K562 (cell line): Measurements from ENCODE around the gene PIK3C2B. TPM values are rescaled to one million over a fixed set of nuclear protein-coding genes. Genes with fewer than 3 reads are reported as not detected.
A peak's percentile ranks its signal among the peaks of the same experiment; 100 is the strongest.

Experiments used
- ATF4 ChIP-seq: fragments of 450-650 bp; formaldehyde crosslinking; IDR thresholded peaks from 2 replicates; pipeline ENCODE4 v1.4.0; 2022; ENCODE audit warnings: mild to moderate bottlenecking, moderate library complexity
- ETS2 ChIP-seq: IDR thresholded peaks from 2 replicates; pipeline ENCODE4 v1.6.1; 2016; ENCODE audit warnings: borderline replicate concordance, missing genetic modification characterization, mild to moderate bottlenecking, moderate library complexity, missing compliant biosample characterization; ENCODE audit not compliant: poor library complexity, severe bottlenecking
- FOXO4 ChIP-seq: fragments of 450-650 bp; formaldehyde crosslinking; IDR thresholded peaks from 2 replicates; pipeline ENCODE4 v1.4.0; 2020; ENCODE audit warnings: mild to moderate bottlenecking, moderate library complexity
- GABPB2 ChIP-seq: fragments of 250-450 bp; sonication (Bioruptor Pico); conservative IDR thresholded peaks from 2 replicates; pipeline ENCODE4 v1.5.1; 2021; ENCODE audit warnings: mild to moderate bottlenecking
- GTF2E2 ChIP-seq: fragments of 200-800 bp; sonication (Bioruptor generic); IDR thresholded peaks from 2 replicates; pipeline ENCODE4 v1.6.1; 2016; ENCODE audit warnings: missing genetic modification characterization, missing compliant biosample characterization
- HMG20A ChIP-seq: fragments of 450-650 bp; formaldehyde crosslinking; conservative IDR thresholded peaks from 2 replicates; pipeline ENCODE4 v1.4.0; 2020; ENCODE audit warnings: mild to moderate bottlenecking, mixed read lengths
- L3MBTL2 ChIP-seq: fragments of 450-650 bp; IDR thresholded peaks from 2 replicates; pipeline ENCODE4 v1.6.1; 2016; ENCODE audit warnings: mild to moderate bottlenecking, moderate library complexity
- MCM7 ChIP-seq, 2 experiments: fragments of 450-650 bp; IDR thresholded peaks; 2 replicates each; pipeline ENCODE4 v1.6.1; 2016 to 2018
- MTA1 ChIP-seq: fragments of 450-650 bp; IDR thresholded peaks from 2 replicates; pipeline ENCODE4 v1.6.1; 2017; ENCODE audit warnings: borderline replicate concordance
- NR1H2 ChIP-seq: sonication (generic); formaldehyde crosslinking; IDR thresholded peaks from 2 replicates; pipeline ENCODE4 v1.4.0; 2020; ENCODE audit warnings: mild to moderate bottlenecking, missing genetic modification reagents
- PHB ChIP-seq: fragments of 250-450 bp; sonication (Bioruptor Pico); IDR thresholded peaks from 2 replicates; pipeline ENCODE4 v1.5.0; 2021
- POLR2AphosphoS2 ChIP-seq: IDR thresholded peaks from 2 replicates; pipeline ENCODE4 v1.6.1; 2012; ENCODE audit warnings: low read length, improper control_type of control experiment
- U2AF1 ChIP-seq: fragments of 200-400 bp; formaldehyde crosslinking; optimal IDR thresholded peaks from 2 replicates; pipeline ENCODE3; 2017; ENCODE audit warnings: mild to moderate bottlenecking, low read depth, low read length, moderate library complexity
- ZBTB34 ChIP-seq: fragments of 250-450 bp; sonication (Bioruptor Pico); IDR thresholded peaks from 2 replicates; pipeline ENCODE4 v1.8.0; 2021; ENCODE audit warnings: mild to moderate bottlenecking, moderate library complexity
- ZFX ChIP-seq: sonication (generic); formaldehyde crosslinking; IDR thresholded peaks from 2 replicates; pipeline ENCODE4 v1.8.0; 2022; ENCODE audit warnings: mild to moderate bottlenecking, missing genetic modification reagents, moderate library complexity
- ZNF12 ChIP-seq: sonication (generic); formaldehyde crosslinking; IDR thresholded peaks from 2 replicates; pipeline ENCODE4 v1.4.0; 2020; ENCODE audit warnings: mild to moderate bottlenecking, missing genetic modification reagents
- ZNF740 ChIP-seq, 3 experiments: fragments of 200-800 bp in 1 of 3; sonication (Bioruptor generic) in 1 of 3; sonication (generic) in 1 of 3; formaldehyde crosslinking in 1 of 3; IDR thresholded peaks; 2 replicates each; pipeline versions ENCODE4 v1.6.1 to v1.8.0; 2016 to 2022; ENCODE audit warnings: mild to moderate bottlenecking in 2 of 3, missing compliant biosample characterization in 2 of 3, missing genetic modification characterization in 2 of 3, missing genetic modification reagents in 1 of 3
- polyA plus RNA-seq, 8 experiments: library from polyadenylated mRNA; depleted of rRNA in 4 of 8; stranded (reverse) in 5 of 8; unstranded in 3 of 8; fragments of >200 nt; fragmentation: Nextera tagmentation in 2 of 8; fragmentation: Illumina TruSeq in 1 of 8; extraction: Ambion mirVana in 2 of 8; extraction: Trizol in 1 of 8; gene quantifications; 2 replicates each; pipeline versions ENCODE4 v1.2.1 to v1.2.3, GENCODE V29; 2011 to 2014; ENCODE audit warnings: inconsistent platforms in 1 of 8, missing spikeins in 1 of 8
- total RNA-seq, 7 experiments: library from RNA; depleted of rRNA in 6 of 7; stranded (reverse); fragments of >200 nt in 6 of 7; fragmentation: Illumina TruSeq in 2 of 7; extraction: Trizol in 2 of 7; gene quantifications; 2 replicates each; pipeline versions ENCODE4 v1.2.1 to v1.2.3, GENCODE V29; 2011 to 2021; ENCODE audit warnings: low replicate concordance in 1 of 7
- TF ChIP-seq, protein P1 (sequence below): sonication (generic); formaldehyde crosslinking; IDR thresholded peaks from 2 replicates; pipeline ENCODE4 v1.8.0; 2022; ENCODE audit warnings: mild to moderate bottlenecking, missing genetic modification reagents
- TF ChIP-seq, protein P2 (sequence below), 2 experiments: IDR thresholded peaks; 2 replicates each; pipeline ENCODE4 v1.6.1; 2012; ENCODE audit warnings: improper control_type of control experiment in 2 of 2, low read depth in 2 of 2, low read length in 2 of 2, borderline replicate concordance in 1 of 2

The PIK3C2B gene
- total and polyA plus RNA-seq, 9 of the 15 experiments (the other 6 are each of a cell fraction or from before 2014, with no cell fraction given): 0.10 to 2.9 (median 0.72) TPM

GRCh38 chr1:204494281-204495077, at the start of gene PIK3C2B (continued):
- TF ChIP-seq FOXO4: 0 out of 2 replicates have a peak, but pooled peaks have one; percentile 51
- TF ChIP-seq, protein P1, sequence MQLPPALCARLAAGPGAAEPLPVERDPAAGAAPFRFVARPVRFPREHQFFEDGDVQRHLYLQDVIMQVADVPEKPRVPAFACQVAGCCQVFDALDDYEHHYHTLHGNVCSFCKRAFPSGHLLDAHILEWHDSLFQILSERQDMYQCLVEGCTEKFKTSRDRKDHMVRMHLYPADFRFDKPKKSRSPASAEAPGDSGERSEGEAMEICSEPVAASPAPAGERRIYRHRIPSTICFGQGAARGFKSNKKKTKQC (CRISPR knock-in tag): peak; percentile 73; the same call in 1 of the 2 replicates
- no peak for TF ChIP-seq MCM7 (IDR thresholded peaks at IDR 0.05)
- TF ChIP-seq ATF4 (CRISPR knock-in tag): no peak
- TF ChIP-seq ZNF12 (CRISPR knock-in tag): 0 out of 2 replicates have a peak, but pooled peaks have one; percentile 63
- TF ChIP-seq PHB (CRISPR knock-in tag): 0 out of 2 replicates have a peak, but pooled peaks have one; percentile 20
- TF ChIP-seq, protein P2, sequence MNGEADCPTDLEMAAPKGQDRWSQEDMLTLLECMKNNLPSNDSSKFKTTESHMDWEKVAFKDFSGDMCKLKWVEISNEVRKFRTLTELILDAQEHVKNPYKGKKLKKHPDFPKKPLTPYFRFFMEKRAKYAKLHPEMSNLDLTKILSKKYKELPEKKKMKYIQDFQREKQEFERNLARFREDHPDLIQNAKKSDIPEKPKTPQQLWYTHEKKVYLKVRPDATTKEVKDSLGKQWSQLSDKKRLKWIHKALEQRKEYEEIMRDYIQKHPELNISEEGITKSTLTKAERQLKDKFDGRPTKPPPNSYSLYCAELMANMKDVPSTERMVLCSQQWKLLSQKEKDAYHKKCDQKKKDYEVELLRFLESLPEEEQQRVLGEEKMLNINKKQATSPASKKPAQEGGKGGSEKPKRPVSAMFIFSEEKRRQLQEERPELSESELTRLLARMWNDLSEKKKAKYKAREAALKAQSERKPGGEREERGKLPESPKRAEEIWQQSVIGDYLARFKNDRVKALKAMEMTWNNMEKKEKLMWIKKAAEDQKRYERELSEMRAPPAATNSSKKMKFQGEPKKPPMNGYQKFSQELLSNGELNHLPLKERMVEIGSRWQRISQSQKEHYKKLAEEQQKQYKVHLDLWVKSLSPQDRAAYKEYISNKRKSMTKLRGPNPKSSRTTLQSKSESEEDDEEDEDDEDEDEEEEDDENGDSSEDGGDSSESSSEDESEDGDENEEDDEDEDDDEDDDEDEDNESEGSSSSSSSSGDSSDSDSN (IDR thresholded peaks at IDR 0.05; ENCODE audit: borderline replicate concordance in 1 of 2, low read depth in 2 of 2, low read length in 2 of 2): peak; percentile 98; a peak in 3 of 4 replicates
- TF ChIP-seq ZBTB34 (CRISPR knock-in tag): no peak
- TF ChIP-seq ZFX (CRISPR knock-in tag): peak; percentile 59
- TF ChIP-seq L3MBTL2: peak; percentile 85
- no peak for TF ChIP-seq HMG20A (CRISPR knock-in tag)
- no peak for TF ChIP-seq GABPB2 (CRISPR knock-in tag)
- TF ChIP-seq U2AF1: no peak
- no peak for TF ChIP-seq GTF2E2 (tag)
- TF ChIP-seq NR1H2: no peak
- TF ChIP-seq POLR2AphosphoS2: no peak
- 0 out of 2 replicates have a peak, but pooled peaks have one; percentile 21 for TF ChIP-seq MTA1
- peak; percentile 82 for TF ChIP-seq ZNF740 (CRISPR knock-in tag; IDR thresholded peaks at IDR 0.05)
- no peak for TF ChIP-seq ZNF740 (tag; IDR thresholded peaks at IDR 0.05)
- no peak for TF ChIP-seq ETS2 (tag)
